GM19452 (cell line): ENCODE results near the gene KPNA5.
"Not testable (repeated sequence)": the region's sequence is repeated elsewhere in the genome, so short reads cannot be mapped to it uniquely, and the experiment has no call there.

Experiments used
- ATAC-seq: cut with Tn5 transposase; IDR thresholded peaks from one replicate; pipeline ENCODE4 v1.9.1; 2021; ENCODE audit not compliant: unreplicated experiment

Gene KPNA5

DNA sequence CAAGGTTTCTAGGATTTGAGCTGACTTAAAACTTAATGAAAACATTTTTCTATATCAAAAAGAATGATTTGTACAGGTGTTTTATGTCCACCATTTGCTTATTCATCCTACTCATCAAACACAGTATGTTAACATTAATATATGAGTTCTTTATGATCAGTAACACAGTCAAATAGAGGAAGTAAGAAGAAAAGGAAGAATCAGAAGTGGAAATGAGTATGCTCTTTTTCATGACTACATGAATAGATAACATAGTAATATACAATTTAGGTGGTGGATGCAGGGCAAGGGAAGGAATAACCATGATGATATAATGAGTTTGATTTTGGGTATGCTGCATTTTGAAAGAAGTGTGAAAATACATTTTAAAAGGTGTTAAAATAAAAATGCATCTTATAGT, 16.5 kb downstream of the KPNA5 start:
- ATAC-seq: peak; percentile 66

DNA sequence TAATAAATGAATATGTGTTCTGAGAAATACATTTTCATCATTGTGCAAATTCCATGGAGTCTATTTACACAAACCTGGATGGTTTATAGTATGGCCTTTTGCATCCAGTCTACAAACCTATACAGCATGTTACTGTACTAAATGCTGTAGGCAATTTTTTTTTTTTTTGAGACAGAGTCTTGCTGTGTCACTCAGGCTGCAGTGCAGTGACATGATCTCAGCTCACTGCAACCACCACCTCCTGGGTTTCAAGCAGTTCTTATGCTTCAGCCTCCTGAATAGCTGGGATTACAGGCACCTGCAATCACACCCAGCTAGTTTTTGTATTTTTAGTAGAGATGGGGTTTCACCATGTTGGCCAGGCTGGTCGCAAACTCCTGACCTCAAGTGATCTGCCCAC, 22.9 kb downstream of the KPNA5 start:
- ATAC-seq: not testable (repeated sequence)

DNA sequence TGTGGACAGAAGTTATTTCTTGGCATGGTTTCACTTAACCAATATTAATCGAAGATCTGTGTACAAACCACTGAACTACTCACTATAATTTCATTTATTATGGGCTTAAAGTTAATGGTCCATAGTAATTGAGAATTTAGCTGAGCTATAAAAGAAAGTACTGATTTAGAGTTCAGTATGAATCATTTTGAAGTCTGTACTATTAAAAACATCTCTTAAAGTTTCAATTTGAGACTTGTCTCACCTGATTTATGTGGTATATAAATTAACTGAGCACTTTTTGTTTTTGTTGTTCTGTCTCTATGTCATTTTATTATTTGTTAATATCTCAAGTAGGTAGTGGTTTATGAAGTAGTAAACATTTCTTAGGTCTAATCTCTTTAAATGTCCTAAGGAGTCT, 24.9 kb downstream of the KPNA5 start:
- ATAC-seq: no peak

DNA sequence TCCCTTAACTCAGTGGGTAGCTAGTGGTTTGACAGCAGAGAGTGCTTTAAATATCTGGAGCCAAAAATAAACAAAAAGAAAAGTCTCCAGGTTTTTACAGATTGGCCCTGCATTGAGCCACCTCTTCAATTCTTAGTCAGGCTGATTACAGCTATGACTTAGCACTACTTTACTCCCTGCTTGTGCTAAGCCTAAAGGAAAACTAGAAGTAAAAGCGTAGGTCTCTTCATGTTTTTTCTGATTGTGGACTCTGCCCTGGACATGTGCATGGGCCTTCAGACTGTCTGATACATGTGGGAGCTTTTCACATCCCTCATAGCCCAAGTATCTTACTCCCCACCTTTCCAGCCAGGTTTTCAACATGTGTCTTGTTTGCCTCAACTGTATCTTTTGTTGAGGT, 33.3 kb downstream of the KPNA5 start:
- ATAC-seq: no peak

DNA sequence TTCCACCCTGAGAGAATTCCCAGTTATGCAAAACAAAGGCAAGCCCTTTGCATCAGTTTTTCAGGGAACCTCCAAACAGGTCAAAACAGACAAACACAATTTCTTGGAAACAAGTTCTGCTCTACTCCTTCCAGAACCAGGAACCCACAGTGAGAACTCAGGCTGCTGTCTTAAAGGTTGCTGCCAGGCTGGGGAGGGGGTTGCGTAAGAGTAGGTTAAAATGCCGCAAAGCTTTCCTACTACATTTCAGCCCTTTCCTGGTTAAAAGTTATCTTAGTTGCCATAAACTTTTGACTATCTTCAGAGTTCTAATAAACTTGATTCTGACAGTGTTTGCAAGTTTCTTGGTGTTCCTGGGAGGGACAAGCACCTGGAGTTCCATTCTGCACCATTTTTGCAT, 33.8 kb downstream of the KPNA5 start:
- no peak for ATAC-seq

DNA sequence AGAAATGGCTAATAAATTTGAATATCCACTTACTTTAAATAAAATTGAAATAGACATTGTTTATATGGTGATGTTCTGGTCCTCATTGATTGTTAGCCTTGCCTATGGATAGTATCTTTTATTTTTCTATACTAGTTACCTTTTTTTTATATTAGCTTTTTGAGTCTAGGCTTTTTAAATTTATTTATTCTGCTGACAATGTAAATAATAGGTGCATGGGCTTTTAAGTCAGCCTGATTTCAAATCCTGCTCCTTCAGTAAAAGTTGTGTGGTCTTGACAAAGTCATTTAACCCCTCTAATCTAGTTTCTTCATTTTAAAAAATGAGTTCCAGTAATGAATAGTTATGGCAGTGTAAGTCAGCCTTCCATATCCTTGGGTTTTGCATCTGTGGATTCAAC, 45.9 kb downstream of the KPNA5 start:
- ATAC-seq: no peak

DNA sequence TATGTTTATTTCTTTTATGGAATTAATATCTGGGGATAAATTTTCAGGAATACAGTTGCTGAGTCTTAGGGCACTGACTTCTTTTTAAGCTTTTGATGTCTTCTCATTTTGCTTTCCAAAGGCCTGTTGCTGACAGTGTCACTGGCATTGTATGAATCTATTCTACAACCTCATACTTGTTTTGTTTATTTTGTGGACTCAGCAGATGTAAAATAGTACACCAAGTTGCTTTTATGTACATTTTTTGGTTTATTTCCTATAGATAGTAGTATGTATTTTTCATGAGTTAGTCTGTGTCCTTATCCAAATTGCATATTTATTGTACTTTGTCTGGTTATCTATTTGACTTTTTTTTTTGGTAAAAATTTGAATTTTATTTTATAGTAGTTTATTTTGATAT, 49.5 kb downstream of the KPNA5 start:
- no peak for ATAC-seq

DNA sequence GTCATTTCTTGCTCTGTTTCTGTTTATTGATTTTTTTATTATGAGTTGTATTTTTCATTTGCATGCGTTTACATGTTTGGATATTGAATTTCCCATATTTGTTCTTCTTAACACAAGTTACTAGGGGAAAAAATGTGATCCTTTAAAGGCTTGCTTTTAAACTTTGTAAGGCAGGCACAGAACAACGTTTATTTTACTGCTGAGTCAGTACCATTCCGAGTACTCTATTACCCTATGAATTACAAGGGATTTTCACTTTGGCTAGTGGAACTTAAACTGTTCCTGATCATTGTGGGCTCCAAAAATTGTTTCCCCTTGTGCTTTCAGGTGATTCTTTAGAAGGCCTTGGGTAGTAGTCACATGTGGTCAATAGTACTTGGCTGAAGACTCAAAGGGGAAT, 56.0 kb downstream of the KPNA5 start:
- no peak for ATAC-seq

DNA sequence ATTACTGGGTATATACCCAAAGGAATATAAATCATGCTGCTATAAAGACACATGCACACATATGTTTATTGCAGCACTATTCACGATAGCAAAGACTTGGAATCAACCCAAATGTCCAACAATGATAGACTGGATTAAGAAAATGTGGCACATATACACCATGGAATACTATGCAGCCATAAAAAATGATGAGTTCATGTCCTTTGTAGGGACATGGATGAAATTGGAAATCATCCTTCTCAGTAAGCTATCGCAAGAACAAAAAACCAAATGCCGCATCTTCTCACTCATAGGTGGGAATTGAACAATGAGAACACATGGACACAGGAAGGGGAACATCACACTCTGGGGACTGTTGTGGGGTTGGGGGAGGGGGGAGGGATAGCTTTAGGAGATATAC, 59.5 kb downstream of the KPNA5 start:
- not testable (repeated sequence) for ATAC-seq

DNA sequence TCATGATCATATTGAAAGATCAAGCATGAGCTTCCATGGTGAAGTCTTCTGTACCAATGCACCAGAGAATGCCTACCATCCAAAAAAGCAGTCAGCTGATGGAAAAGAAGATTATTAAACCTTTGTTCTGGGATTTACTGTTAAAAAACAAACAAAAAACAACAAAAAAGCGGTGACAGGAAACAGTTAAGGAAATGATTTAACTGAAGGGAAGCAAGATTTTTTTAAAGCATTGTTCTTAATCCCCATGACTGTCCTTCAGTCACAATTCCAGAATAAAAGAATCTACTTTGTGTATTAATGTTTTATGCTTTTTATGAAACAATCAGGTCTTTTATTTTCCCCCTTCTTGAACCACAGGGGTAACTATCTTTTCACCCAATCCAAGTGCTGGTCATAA, 60.6 kb downstream of the KPNA5 start:
- no peak for ATAC-seq

DNA sequence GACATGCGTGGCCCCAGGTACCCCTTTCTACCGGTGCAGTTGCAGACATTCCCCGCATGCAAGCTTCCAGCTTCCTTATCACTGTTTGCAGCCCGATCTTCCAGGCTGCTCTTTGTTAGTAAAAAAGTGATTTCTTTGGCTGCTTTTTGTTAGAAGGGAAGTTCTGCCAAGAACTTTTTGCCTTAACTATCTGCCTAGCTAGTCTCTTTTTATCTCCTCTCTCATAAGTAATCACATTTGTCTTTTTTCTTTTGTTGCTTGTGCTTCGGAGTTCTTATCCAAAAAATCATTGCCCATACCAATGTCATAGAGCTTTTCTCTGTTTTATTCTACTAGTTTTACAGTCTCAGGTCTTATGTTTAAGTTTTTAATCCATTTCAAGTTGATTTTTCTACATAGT, 64.2 kb downstream of the KPNA5 start:
- ATAC-seq: no peak

DNA sequence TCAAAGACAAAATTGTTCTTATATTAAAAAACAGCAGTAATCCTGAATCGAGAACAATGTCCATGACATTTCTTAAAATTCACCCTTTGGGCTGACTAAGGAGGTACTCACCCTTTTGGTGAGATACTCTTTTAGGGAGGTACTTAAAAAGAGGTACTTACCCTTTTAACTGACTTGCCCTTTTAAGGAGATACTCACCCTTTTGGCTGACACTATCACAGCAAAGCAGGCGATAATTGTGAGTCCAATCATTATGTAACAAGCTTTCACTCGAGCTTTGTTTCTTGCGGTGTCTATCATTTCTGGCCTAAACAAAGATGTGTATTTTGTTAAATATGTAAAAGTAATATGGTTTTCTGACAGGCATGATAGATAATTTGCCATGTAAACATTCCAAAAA, 80.8 kb downstream of the KPNA5 start:
- no peak for ATAC-seq

DNA sequence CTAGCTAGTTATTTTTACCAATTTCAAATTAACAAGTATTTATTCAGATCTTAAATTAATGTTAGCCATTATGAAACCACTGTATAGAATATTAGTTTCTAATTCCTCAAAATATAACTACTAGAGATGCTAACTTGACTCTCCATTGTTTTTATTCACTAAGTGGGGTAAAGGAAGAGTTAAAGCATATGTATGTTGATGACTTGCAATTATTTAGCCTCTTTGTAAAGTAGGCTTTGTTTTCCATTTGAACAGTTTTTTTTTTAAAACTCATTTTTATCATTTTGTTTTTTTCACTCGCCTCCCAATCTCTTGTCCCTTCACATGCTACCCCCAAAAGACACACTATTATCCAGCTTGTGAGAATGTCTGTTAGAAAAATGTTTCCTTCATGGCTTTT, 81.2 kb downstream of the KPNA5 start:
- ATAC-seq: no peak

DNA sequence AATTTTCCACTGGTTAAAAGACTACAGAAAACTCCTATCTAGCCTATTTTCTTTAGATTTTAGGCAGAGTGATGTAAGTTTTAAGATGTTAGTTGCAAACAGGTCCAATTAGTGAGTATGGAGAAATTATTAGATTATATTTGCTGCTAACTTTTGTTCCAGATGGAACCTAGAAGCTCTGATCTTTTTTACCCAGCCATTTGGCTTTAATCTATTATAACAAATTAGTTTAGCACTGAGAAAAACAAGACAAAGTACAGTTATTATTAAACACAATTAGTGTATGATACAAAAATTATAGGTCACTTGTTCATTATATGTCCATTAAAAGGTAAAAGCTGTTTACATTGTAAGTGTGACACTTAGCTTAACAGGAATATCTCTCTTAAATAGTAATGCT, 82.0 kb downstream of the KPNA5 start:
- no peak for ATAC-seq

DNA sequence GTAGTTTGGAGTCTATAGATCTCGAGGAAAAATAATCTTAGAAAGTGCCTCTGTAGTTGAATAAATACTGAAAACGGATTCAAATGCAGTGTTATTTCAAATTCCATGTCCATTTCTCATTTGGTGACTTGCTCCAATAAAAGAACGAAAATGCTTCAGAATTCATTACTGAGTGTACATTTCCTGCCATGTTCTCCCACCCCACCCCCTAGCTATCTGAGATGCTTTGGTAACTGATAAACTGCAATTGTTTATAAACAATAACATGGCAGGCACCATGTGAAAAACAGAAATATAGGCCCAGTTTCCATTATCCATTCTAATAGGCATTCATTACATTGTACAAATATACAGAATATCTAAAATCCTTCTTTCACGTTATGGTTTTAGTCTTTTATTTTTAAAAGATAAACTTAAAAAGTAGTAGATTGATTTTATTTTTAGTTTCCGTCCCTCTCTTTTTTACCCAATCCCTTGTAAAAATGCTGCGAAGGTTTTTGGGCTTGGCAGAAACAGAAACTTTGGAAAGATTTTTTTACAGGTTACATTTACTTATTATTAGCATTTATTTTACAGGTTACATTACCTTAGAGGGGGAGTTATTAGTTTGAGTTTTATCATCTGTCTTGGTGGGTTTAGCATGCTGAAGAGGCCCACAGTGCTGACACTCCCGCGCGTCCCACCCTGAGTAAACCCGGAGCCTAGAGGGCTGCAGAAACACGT, 83.1 kb downstream of the KPNA5 start:
- no peak for ATAC-seq

DNA sequence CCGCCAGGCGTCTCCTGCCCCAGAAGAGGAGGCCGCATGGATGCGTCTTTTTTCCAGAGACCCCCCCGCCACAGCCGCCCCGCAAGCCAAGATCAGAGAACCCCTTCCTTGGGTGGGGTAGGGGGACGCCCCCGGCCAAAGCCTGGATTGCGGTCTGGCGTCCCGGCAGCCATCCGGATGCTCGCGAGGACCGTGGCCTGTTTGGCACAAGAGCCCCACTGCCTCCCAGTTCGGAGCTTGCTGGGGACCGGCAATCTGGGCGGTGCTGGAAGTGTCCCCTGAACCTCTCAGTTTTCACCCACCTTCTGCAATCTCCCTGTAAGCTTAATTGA, 83.6 kb downstream of the KPNA5 start:
- no peak for ATAC-seq

DNA sequence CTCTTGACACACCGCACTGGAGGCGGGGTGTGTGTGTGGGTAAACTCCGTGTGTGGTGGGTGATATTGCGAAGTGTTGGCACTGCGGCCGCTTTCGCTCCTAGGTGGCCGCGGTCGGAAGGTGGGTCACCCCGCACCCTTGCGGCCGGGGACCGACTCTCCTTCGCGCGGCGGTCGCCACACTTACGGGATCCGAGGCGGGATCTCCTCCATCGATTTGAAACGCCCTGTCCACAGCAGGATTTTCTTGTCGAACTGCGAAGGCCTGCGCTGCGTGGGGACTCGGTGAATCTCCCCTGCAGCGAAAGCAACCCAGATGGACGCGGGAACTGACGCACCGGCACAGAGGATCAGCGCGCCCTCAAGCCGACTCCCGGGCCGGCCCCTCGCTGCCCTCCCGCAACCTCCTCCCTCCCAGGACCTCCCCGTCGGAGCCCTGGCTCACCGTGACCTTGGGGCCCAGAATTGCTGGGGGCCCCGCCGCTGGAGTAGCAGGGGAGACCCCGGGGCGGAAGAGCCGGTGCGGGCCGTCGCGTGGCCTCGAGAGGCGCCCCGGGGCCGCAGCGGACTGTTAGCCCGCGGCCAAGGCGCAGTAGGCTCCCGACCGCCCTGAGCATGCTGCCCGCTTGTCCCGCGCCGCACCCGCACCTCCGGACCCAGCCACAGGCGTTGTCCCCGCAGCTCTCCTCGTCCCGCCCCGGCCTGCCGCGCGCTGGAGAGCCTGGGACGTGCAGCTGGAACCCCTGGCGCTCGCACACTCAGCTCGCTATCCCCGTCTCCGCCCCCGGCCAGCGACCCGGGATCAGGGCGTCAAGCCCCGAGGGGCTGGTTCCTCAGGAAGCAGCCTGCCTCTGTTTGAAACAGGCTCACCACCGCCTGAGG, 84.2 kb downstream of the KPNA5 start, which contains the start of gene FAM162B:
Gene FAM162B, minus strand, starts transcription at position 759 of the 881 bp plus-strand sequence. Its CDS starts 143 bp downstream, at position 616.
- no peak for ATAC-seq

DNA sequence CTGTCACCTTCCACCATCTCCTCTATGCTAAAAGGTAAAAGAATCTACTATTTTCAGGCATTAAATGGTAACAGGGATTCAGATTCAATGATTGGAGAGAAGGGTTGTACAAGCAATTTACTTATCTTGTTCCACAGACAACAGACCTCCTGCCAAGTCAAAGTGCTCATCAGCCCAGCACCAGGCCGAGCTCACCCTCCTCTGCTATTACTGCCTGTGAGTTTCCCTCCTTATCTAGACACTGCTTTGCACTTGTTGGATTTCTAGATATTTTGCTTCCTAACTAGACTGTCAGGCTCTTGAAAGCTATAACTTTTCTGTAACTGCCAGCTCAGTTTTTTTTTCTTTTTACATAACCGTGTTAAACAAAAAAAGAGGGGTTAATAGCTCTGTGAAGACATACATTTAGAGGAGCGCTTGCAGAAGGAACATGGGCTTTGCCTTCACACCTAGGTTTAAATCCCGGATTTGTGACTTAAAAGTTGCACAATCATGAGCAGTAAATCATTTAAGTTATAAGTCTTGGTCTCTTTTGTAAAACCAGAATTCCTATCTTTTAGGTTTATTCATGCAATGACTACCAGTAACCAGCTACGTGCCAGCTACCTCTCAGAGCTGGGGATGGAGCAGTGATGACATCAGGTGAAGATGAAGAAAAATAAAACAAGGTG, 85.6 kb downstream of the KPNA5 start:
- ATAC-seq: no peak

DNA sequence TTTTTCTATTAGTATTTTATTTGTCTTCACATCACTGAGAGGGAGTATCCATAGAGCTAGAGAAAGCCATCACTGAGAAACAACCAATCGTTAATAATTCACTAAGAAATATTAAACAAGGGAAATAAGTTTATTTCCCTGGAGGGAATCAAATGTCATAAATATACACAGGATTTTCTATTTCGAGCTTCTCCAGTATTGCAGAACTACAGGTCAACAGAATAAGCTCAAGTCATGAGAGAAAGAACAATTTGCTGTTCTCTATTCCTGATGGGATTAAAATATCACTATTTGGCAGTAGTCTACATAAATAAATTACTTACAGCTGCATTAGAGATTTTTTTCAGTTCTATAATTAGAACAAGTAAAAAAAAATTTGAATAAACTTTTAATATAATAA, 86.7 kb downstream of the KPNA5 start:
- no peak for ATAC-seq

DNA sequence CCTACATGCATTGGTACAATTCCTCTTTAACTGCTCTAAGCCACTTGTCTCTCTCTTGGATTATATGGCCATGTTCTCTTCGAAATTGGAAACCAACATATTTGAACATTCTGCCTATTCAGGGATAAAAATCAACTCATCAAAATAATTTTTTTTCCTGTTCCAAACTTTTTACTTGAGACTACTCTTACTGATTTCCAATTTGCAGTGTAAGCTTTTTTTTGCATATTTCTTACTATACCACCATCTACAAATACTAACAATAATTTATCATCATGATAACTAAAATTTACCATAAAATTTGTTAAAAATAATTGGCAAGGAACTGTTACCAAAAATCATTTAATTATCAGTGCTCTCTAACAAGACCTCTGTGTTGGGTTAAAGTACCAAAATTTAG, 91.4 kb downstream of the KPNA5 start:
- ATAC-seq: no peak

DNA sequence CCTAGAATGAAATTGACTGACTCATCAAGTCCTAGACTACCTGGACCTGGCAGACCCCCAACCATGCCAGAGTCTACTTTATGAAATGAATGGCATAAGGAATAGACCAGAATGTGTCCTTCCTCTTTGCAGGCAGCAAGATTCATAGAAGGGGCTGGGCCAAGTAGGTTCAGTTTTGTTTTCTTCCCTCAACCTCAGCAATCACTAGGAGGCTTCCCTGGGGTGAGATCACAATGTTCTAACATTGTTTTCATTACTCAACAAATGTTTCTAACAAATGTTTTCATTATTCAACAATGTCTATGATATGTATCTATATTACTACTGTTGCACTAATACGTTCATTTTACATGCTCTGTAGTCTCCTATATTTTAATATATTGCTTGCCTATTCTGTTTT, 92.9 kb downstream of the KPNA5 start:
- ATAC-seq: no peak

DNA sequence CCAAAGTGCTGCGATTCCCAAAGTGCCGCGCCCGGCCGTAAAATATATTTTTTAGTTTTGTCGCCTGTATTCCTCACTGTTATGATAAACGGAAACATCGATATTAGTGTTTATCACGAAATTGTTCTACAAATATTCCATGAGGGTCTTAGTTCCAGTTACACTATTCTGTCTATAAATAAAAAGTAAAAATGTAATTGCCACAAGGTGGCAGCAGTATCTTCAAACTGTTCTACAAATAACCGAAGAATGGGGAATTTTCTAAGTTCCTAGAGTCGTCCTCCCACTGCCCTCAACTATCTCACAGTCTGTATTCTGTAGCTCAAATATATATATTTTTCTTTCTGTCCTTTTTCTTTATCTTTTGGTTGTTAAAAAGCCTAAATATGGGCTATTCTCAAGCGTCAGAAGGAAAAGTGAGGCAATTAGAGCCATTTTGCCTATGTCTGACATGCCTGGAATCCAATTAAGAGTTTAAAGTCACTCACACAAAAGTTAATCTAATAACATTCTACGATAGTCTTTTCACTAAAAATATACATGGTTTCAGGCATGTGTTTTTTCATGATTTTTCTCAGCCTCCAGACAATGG, 98.7 kb downstream of the KPNA5 start:
- ATAC-seq: peak; percentile 63
